OCI-LY3 (cell line): ENCODE measurements around the gene MANSC4.

Experiments used
- H2AFZ ChIP-seq: fragments of 200-600, 300-600 bp; shearing (Covaris generic); 2 replicates; pipeline ENCODE4 v1.6.0; 2014; ENCODE audit warnings: antibody characterized with exemption, low read depth, low read length
- H3K27ac ChIP-seq: fragments of 200-600, 300-600 bp; sonication (generic); 2 replicates; pipeline ENCODE4 v1.5.1; 2014; ENCODE audit warnings: mild to moderate bottlenecking, low read length, moderate library complexity, mixed read lengths
- H3K27me3 ChIP-seq: fragments of 200-600, 300-600 bp; sonication (generic); 2 replicates; pipeline ENCODE4 v1.6.1; 2014; ENCODE audit warnings: low read depth, low read length, mixed read lengths
- H3K36me3 ChIP-seq: fragments of 200-600, 300-600 bp; sonication (generic); replicated peaks from 2 replicates; pipeline ENCODE3; 2014; ENCODE audit warnings: low read depth, low read length, mixed read lengths
- H3K4me1 ChIP-seq: fragments of 300-600, 200-600 bp; sonication (generic); 2 replicates; pipeline ENCODE4 v1.6.1; 2014; ENCODE audit warnings: low read length, mixed read lengths
- H3K4me2 ChIP-seq: fragments of 200-600, 300-600 bp; sonication (generic); 2 replicates; pipeline ENCODE4 v1.6.1; 2014; ENCODE audit warnings: low read length, mixed read lengths
- H3K4me3 ChIP-seq: fragments of 300-600, 200-600 bp; sonication (generic); 2 replicates; pipeline ENCODE4 v1.5.1; 2014; ENCODE audit warnings: antibody characterized with exemption, mild to moderate bottlenecking, low read length, moderate library complexity
- H3K79me2 ChIP-seq: fragments of 300-600, 200-600 bp; shearing (Covaris generic); 2 replicates; pipeline ENCODE4 v1.6.1; 2014; ENCODE audit warnings: mild to moderate bottlenecking, low read length, mixed read lengths
- H3K9ac ChIP-seq: fragments of 300-600, 200-600 bp; shearing (Covaris generic); 2 replicates; pipeline ENCODE4 v1.6.0; 2014; ENCODE audit warnings: mild to moderate bottlenecking, low read length, moderate library complexity
- H3K9me3 ChIP-seq: fragments of 200-600, 300-600 bp; shearing (Covaris generic); 2 replicates; pipeline ENCODE4 v1.6.1; 2014; ENCODE audit warnings: low read length, mixed read lengths; ENCODE audit not compliant: insufficient read depth
- H4K20me1 ChIP-seq: fragments of 200-600, 300-600 bp; sonication (generic); 2 replicates; pipeline ENCODE4 v1.6.1; 2016; ENCODE audit warnings: low read length, mixed read lengths; ENCODE audit not compliant: insufficient read depth
- EZH2phosphoT487 ChIP-seq: fragments of 200-600 bp; shearing (Covaris generic); IDR thresholded peaks from 2 replicates; pipeline ENCODE4 v1.6.1; 2018; ENCODE audit warnings: antibody characterized with exemption, mixed run types, low read depth
- TF ChIP-seq, protein P1 (sequence below): fragments of 200-600, 300-600 bp; sonication (generic); IDR thresholded peaks from 2 replicates; pipeline ENCODE4 v1.5.1; 2014; ENCODE audit warnings: antibody characterized with exemption, low read length, low read depth

The MANSC4 gene

DNA sequence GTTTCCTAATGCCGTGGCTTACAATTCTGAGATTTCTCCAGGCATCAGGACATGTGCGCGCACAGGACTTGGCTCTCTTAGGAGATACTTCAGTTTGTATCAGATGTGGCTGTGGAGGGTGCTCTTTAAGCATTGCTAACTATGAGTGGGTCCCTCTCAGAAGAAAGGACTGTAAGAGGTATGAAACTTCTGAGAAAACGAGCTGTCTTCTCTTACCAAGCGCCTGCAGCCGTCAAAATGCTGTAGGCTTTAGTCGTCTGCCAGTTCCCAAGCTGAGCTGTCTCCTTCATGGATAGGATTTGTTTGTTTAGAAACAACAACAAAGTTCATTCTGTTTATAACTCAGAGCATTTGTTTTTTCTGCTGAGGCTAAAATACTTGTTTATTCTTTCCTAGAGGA, 16.1 kb upstream of the MANSC4 start:
- no peak overlapping the region for H3K4me2 ChIP-seq
- H3K27me3 ChIP-seq, result no peaks in the 10 kb centered on the region
- H3K4me3 ChIP-seq, result no peak overlapping the region
- H3K27ac ChIP-seq, result no peak overlapping the region
- H3K9ac ChIP-seq, result no peak overlapping the region
- no peak overlapping the region for H2AFZ ChIP-seq
- H3K4me1 ChIP-seq, result no peaks in the 10 kb centered on the region
- no peaks in the 10 kb centered on the region for H4K20me1 ChIP-seq
- H3K36me3 ChIP-seq, result peaks cover 47% of the 10 kb centered on the region
- H3K9me3 ChIP-seq, result no peaks in the 10 kb centered on the region
- no peaks in the 10 kb centered on the region for H3K79me2 ChIP-seq
- TF ChIP-seq, protein P1, sequence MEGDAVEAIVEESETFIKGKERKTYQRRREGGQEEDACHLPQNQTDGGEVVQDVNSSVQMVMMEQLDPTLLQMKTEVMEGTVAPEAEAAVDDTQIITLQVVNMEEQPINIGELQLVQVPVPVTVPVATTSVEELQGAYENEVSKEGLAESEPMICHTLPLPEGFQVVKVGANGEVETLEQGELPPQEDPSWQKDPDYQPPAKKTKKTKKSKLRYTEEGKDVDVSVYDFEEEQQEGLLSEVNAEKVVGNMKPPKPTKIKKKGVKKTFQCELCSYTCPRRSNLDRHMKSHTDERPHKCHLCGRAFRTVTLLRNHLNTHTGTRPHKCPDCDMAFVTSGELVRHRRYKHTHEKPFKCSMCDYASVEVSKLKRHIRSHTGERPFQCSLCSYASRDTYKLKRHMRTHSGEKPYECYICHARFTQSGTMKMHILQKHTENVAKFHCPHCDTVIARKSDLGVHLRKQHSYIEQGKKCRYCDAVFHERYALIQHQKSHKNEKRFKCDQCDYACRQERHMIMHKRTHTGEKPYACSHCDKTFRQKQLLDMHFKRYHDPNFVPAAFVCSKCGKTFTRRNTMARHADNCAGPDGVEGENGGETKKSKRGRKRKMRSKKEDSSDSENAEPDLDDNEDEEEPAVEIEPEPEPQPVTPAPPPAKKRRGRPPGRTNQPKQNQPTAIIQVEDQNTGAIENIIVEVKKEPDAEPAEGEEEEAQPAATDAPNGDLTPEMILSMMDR, result no peak
- no peak for TF ChIP-seq EZH2phosphoT487

DNA sequence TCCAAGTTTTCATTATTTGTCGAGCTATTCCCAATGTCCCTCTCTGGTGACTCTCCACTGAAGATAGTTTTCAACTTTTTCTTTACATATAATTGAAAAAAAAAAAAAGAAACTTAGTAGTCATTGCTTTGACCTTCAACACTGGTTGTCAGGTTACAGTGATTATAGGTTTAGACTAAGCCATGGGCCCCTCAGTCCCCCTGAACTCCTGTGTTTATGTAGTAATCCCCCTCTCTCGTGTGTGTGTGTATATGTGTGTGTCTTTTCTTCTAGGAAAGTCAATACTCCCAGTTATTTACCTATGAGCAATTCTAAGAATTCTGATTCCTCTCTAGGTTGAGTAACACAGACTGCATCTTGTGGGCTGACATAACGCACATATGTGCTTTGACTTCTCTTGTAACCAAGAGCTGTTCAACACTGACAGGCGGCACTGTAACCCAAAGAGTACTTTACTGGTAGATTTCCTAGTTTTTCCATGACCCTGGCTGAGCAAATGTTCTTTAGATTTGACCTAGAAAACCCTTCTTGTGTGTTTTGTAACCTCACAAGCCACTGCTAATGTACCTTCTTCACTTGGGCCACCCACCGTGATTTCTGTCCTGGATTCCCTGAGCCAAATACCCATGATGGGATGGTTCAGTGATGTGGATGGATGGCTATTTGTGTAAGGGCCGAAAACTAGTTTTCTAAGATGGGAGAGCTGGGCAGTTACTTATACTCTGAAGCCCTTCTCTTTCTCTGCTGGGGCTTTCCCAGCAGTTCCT, 15.0 kb upstream of the MANSC4 start:
- H4K20me1 ChIP-seq, result no peaks in the 10 kb centered on the region
- TF ChIP-seq, protein P1, result no peak
- TF ChIP-seq EZH2phosphoT487, result no peak

DNA sequence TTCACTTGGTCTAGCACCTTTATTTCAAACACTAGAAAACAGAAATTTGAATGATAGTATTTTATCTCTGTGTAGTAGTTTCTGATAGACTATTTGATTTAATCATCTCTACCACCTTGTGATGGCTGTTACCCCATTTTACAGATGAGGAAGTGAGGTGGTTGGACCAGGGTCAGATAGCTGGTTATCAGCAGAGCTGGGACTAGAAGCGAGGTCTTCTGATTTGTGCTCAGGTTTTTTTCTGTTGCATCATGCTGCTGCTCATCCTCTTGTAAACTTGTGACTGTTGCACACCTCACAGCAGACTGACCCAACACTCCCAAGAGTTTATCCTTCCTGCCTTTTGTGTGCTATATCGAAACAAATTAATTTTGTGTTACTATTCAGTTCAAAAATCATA, 10.1 kb upstream of the MANSC4 start:
- H3K36me3 ChIP-seq, result peaks cover 22% of the 10 kb centered on the region
- no peak overlapping the region for H3K4me2 ChIP-seq

More for the DNA sequence above, 15.0 kb upstream of the MANSC4 start:
- Histone ChIP-seq H3K27me3 (no peaks in the 10 kb centered on the region), H3K9ac (no peak overlapping the region), H3K27ac (no peak overlapping the region), H3K4me3 (no peak overlapping the region), H3K9me3 (no peaks in the 10 kb centered on the region), H3K4me1 (no peaks in the 10 kb centered on the region), H3K4me2 (no peak overlapping the region), H3K79me2 (0 out of 2 replicates have a peak, but pooled peaks cover 3% of the 10 kb centered on the region), H2AFZ (no peak overlapping the region), H3K36me3 (peaks cover 46% of the 10 kb centered on the region)

DNA sequence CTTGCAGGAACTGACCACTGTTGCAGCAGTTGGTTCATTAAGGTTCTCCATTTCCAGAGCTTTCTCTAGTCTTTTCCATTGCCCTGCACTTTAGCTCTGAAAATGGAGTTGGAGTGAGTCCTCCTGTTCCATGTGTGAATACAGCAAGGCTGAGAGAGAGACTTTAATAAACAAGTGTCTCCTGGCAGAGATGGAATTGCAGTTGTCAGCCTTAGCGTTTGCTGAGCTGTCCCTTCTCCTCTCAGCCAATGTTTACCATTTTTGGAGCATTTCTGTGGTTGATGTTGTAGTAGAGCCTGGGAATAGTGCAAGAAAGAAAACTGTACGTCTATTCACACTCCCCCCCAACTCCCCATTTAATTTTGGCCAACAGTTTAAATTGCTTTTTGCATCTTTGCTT, 7.5 kb upstream of the MANSC4 start:
- Histone ChIP-seq H3K9me3 (no peaks in the 10 kb centered on the region), H3K9ac (no peak overlapping the region), H3K36me3 (peaks cover 13% of the 10 kb centered on the region), H2AFZ (no peak overlapping the region), H3K4me2 (no peak overlapping the region), H3K27me3 (no peaks in the 10 kb centered on the region), H3K4me1 (no peaks in the 10 kb centered on the region; the same call in 1 of the 2 replicates), H4K20me1 (no peaks in the 10 kb centered on the region; the same call in 1 of the 2 replicates), H3K79me2 (peaks cover 66% of the 10 kb centered on the region), H3K27ac (no peak overlapping the region), H3K4me3 (no peak overlapping the region)
- TF ChIP-seq, protein P1, result no peak
- TF ChIP-seq EZH2phosphoT487, result no peak

More for the DNA sequence above, 10.1 kb upstream of the MANSC4 start:
- TF ChIP-seq, protein P1, result no peak
- TF ChIP-seq EZH2phosphoT487, result no peak
- no peaks in the 10 kb centered on the region; the same call in 1 of the 2 replicates for H4K20me1 ChIP-seq
- H3K4me1 ChIP-seq, result no peaks in the 10 kb centered on the region; the same call in 1 of the 2 replicates
- no peak overlapping the region for H2AFZ ChIP-seq
- H3K9me3 ChIP-seq, result no peaks in the 10 kb centered on the region
- H3K27ac ChIP-seq, result no peak overlapping the region
- no peak overlapping the region for H3K4me3 ChIP-seq
- no peaks in the 10 kb centered on the region for H3K27me3 ChIP-seq
- peaks cover 45% of the 10 kb centered on the region for H3K79me2 ChIP-seq
- H3K9ac ChIP-seq, result no peak overlapping the region
